Ovary (tissue), 3 donors: ENCODE measurements around the gene BACH2.
"Not testable (repeated sequence)": the region's sequence is repeated elsewhere in the genome, so short reads cannot be mapped to it uniquely, and the experiment has no call there.

Experiments used
- CTCF ChIP-seq, 3 donors: fragments of 450-650 bp in 2 of 3; fragments of 200-600 bp in 1 of 3; IDR thresholded peaks; one replicate each; pipeline versions ENCODE4 v1.5.1 to v1.8.0; 2016 to 2022; ENCODE audit warnings: antibody characterized with exemption in 3 of 3, mild to moderate bottlenecking in 1 of 3
- EP300 ChIP-seq: sonication (generic); formaldehyde crosslinking; IDR thresholded peaks from one replicate; pipeline ENCODE4 v1.6.1; 2017; ENCODE audit warnings: antibody characterized with exemption
- POLR2A ChIP-seq: fragments of 450-650 bp; IDR thresholded peaks from one replicate; pipeline ENCODE4 v1.6.1; 2017; ENCODE audit warnings: antibody characterized with exemption, mild to moderate bottlenecking, moderate library complexity
- donor health status: DM: no; HTN: no; CAD: no.

- TF ChIP-seq CTCF (IDR thresholded peaks at IDR 0.05); POLR2A; EP300: not testable (repeated sequence)
Observed at GRCh38 chr6:89890845-89891528, 405.7 kb downstream of the BACH2 start.
